ENCODE results near the gene CAGE1. TPM values are rescaled to one million over a fixed set of nuclear protein-coding genes. Genes with fewer than 3 reads are reported as not detected.

The CAGE1 gene
- polyA plus RNA-seq, 1 donor (not counting 4 experiments of a cell fraction or from before 2014, with no cell fraction given): 0.04 TPM

DNA sequence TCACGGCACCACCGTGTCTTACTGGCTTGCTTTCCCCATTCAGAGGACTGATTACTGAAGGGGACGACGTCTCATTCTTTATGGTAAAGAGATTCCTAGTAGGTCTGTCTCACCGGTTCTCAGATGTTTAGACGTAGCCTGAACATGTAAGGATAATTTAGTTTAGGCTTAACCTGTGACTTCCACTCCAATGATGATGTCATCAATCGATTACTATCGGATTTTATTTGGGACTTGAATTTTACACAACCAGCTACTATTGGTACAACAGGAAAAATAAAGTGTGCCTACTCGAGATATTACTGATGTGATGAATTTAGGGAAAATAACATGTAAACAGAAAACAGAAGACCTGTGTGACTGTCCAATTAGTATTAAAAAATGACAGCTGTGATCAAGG is 72.0 kb downstream of the CAGE1 start:
- DNase-seq (ENCODE audit: low read depth, low spot score) (no peak), FAIRE-seq (no peak)
- Histone ChIP-seq H3K9me3 (ENCODE audit: control insufficient read depth, low read depth, low read length) (no peaks in the 10 kb centered on the region), H3K4me3 (ENCODE audit: control insufficient read depth in 2 of 3, extremely low read depth in 1 of 3, insufficient read depth in 2 of 3, low read depth in 1 of 3, low read length in 3 of 3) (no peak overlapping the region), H2AFZ (ENCODE audit: control insufficient read depth, low read length) (no peak overlapping the region), H3K4me2 (ENCODE audit: control insufficient read depth, extremely low read depth, insufficient read depth, low read depth, low read length) (no peak overlapping the region), H3K79me2 (ENCODE audit: control insufficient read depth, insufficient read depth, low read length) (peaks cover 5% of the 10 kb centered on the region), H3K27me3 (ENCODE audit: control insufficient read depth, extremely low read depth, insufficient read depth, low read length) (no peaks in the 10 kb centered on the region), H3K27ac (ENCODE audit: control insufficient read depth, insufficient read depth, low read length) (no peak overlapping the region), H3K9ac (ENCODE audit: control insufficient read depth, extremely low read depth, insufficient read depth, low read length) (no peak overlapping the region), H3K4me1 (ENCODE audit: control insufficient read depth, extremely low read depth, insufficient read depth, low read length) (peaks cover 6% of the 10 kb centered on the region), H3K9me1 (ENCODE audit: control insufficient read depth, extremely low read depth, insufficient read depth, low read length) (no peaks in the 10 kb centered on the region), H3K36me3 (ENCODE audit: control insufficient read depth in 2 of 2, extremely low read depth in 1 of 2, insufficient read depth in 2 of 2, low read length in 2 of 2) (no peaks in the 10 kb centered on the region), H4K20me1 (ENCODE audit: control insufficient read depth, extremely low read depth, insufficient read depth, low read length) (no peaks in the 10 kb centered on the region)
- TF ChIP-seq, protein P1, sequence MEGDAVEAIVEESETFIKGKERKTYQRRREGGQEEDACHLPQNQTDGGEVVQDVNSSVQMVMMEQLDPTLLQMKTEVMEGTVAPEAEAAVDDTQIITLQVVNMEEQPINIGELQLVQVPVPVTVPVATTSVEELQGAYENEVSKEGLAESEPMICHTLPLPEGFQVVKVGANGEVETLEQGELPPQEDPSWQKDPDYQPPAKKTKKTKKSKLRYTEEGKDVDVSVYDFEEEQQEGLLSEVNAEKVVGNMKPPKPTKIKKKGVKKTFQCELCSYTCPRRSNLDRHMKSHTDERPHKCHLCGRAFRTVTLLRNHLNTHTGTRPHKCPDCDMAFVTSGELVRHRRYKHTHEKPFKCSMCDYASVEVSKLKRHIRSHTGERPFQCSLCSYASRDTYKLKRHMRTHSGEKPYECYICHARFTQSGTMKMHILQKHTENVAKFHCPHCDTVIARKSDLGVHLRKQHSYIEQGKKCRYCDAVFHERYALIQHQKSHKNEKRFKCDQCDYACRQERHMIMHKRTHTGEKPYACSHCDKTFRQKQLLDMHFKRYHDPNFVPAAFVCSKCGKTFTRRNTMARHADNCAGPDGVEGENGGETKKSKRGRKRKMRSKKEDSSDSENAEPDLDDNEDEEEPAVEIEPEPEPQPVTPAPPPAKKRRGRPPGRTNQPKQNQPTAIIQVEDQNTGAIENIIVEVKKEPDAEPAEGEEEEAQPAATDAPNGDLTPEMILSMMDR (optimal IDR thresholded peaks at IDR 0.05 in 1 of 3, IDR thresholded peaks at IDR 0.05 in 1 of 3, conservative IDR thresholded peaks at IDR 0.05 in 1 of 3; ENCODE audit: extremely low read depth in 1 of 3, insufficient read depth in 2 of 3, low read length in 3 of 3): no peak
- TF ChIP-seq EZH2 (IDR thresholded peaks at IDR 0.05; ENCODE audit: low read length): no peak
- dilution Hi-C loops (cut with MboI; ENCODE audit: extremely low pct_ligation_motif_present, low sequenced_read_pairs): no loop called here

DNA sequence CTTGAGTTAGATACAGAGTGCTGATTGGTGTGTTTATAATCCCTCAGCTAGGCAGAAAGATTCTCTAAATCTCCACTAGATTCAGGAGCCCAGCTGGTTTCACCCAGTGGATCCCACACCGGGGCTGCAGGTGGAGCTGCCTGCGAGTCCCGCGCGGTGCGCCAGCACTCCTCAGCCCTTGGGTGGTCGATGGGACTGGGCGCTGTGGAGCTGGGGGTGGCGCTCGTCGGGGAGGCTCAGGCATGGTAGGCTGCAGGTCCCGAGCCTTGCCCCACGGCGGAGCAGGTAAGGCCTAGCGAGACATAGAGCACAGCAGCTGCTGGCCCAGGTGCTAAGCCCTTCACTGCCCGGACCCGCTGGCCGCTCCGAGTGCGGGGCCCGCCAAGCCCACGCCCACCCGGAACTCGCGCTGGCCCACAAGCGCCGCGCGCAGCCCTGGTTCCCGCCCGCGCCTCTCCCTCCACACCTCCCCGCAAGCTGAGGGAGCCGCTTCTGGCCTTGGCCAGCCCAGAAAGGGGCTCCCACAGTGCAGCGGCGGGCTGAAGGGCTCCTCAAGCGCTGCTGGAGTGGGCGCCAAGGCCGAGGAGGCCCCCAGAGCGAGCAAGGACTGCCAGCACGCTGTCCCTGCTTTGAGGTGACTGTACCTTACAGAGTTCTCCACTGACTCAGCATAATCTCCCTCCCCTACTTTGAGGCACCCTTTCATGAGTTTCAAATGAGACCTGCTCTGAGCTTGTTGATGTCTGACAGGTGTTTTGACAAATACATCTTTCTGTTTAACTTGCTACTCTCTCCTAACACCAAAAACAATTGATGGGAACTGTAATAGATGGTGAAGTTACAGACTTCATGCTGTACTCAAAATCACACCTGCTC is 72.6 kb downstream of the CAGE1 start:
- H3K79me2 ChIP-seq (ENCODE audit: control insufficient read depth, insufficient read depth, low read length): peaks cover 11% of the 10 kb centered on the region
- H4K20me1 ChIP-seq (ENCODE audit: control insufficient read depth, extremely low read depth, insufficient read depth, low read length): no peaks in the 10 kb centered on the region
- TF ChIP-seq, protein P1 (optimal IDR thresholded peaks at IDR 0.05 in 1 of 3, IDR thresholded peaks at IDR 0.05 in 1 of 3, conservative IDR thresholded peaks at IDR 0.05 in 1 of 3; ENCODE audit: extremely low read depth in 1 of 3, insufficient read depth in 2 of 3, low read length in 3 of 3): no peak
- no peak for TF ChIP-seq EZH2 (IDR thresholded peaks at IDR 0.05; ENCODE audit: low read length)
- no peak overlapping the region for H3K4me3 ChIP-seq (ENCODE audit: control insufficient read depth in 2 of 3, extremely low read depth in 1 of 3, insufficient read depth in 2 of 3, low read depth in 1 of 3, low read length in 3 of 3)
- no peaks in the 10 kb centered on the region for H3K9me3 ChIP-seq (ENCODE audit: control insufficient read depth, low read depth, low read length)
- H3K9ac ChIP-seq (ENCODE audit: control insufficient read depth, extremely low read depth, insufficient read depth, low read length): no peak overlapping the region
- H3K4me2 ChIP-seq (ENCODE audit: control insufficient read depth, extremely low read depth, insufficient read depth, low read depth, low read length): no peak overlapping the region
- peaks cover 0 to 1% of the 10 kb centered on the region in 2 experiments for H3K36me3 ChIP-seq (ENCODE audit: control insufficient read depth in 2 of 2, extremely low read depth in 1 of 2, insufficient read depth in 2 of 2, low read length in 2 of 2)
- H3K4me1 ChIP-seq (ENCODE audit: control insufficient read depth, extremely low read depth, insufficient read depth, low read length): peaks cover 6% of the 10 kb centered on the region
- DNase-seq (ENCODE audit: low read depth, low spot score) (no peak), FAIRE-seq (no peak)
- H2AFZ ChIP-seq (ENCODE audit: control insufficient read depth, low read length): no peak overlapping the region
- dilution Hi-C loops (cut with MboI; ENCODE audit: extremely low pct_ligation_motif_present, low sequenced_read_pairs): no loop called here
- H3K27ac ChIP-seq (ENCODE audit: control insufficient read depth, insufficient read depth, low read length): no peak overlapping the region
- no peaks in the 10 kb centered on the region for H3K9me1 ChIP-seq (ENCODE audit: control insufficient read depth, extremely low read depth, insufficient read depth, low read length)
- H3K27me3 ChIP-seq (ENCODE audit: control insufficient read depth, extremely low read depth, insufficient read depth, low read length): no peaks in the 10 kb centered on the region

All from keratinocyte (primary cell).